SK-N-SH (cell line): ENCODE measurements around the gene RAC2. TPM values are rescaled to one million over a fixed set of nuclear protein-coding genes. Genes with fewer than 3 reads are reported as not detected.
A peak's percentile ranks its signal among the peaks of the same experiment; 100 is the strongest.

Source experiments
- CTCF ChIA-PET: fragments of 300-600, 350-600 bp; formaldehyde crosslinking; extraction: SDS; loops from one replicate; lab custom pipeline; 2021; lab: Yijun Ruan, JAX
- POLR2A ChIA-PET: fragments of 350-600 bp; sonication (Branson Sonifier 250); formaldehyde crosslinking; extraction: SDS; loops from one replicate; lab custom pipeline; 2020; ENCODE audit warnings: antibody characterized with exemption, inconsistent platforms; lab: Yijun Ruan, JAX
- DNase-seq: peaks from one replicate; pipeline ENCODE4 v3.0.0; 2012
- H2AFZ ChIP-seq: fragments of 200-600 bp; sonication (generic); 2 replicates; pipeline ENCODE4 v1.8.1; 2016; ENCODE audit warnings: antibody characterized with exemption, mild to moderate bottlenecking, low read depth
- H3F3A ChIP-seq: fragments of 200-600 bp; sonication (generic); replicated peaks from 2 replicates; pipeline ENCODE3; 2016; ENCODE audit warnings: antibody characterized with exemption, mild to moderate bottlenecking; ENCODE audit not compliant: insufficient read depth
- H3K27ac ChIP-seq, 2 experiments: fragments of 200-500 bp in 1 of 2; fragments of 200-600 bp in 1 of 2; sonication (Bioruptor generic) in 1 of 2; sonication (generic), shearing (Covaris generic) in 1 of 2; 2 replicates each; pipeline versions ENCODE4 v1.5.1 to v1.6.1; 2014 to 2016; ENCODE audit warnings: low read depth in 2 of 2, inconsistent platforms in 1 of 2, low read length in 1 of 2, mild to moderate bottlenecking in 1 of 2, mixed read lengths in 1 of 2
- H3K27me3 ChIP-seq: fragments of 200-600 bp; sonication (generic), shearing (Covaris generic); 2 replicates; pipeline ENCODE4 v1.6.1; 2016; ENCODE audit warnings: mixed run types; ENCODE audit not compliant: insufficient read depth
- H3K36me3 ChIP-seq, 2 experiments: fragments of 200-500 bp in 1 of 2; fragments of 200-600 bp in 1 of 2; sonication (Bioruptor generic) in 1 of 2; sonication (generic) in 1 of 2; replicated peaks in 1 of 2; 2 replicates each; pipeline versions ENCODE3 to v1.5.1; 2014 to 2016; ENCODE audit warnings: low read length in 1 of 2, mild to moderate bottlenecking in 1 of 2; ENCODE audit not compliant: insufficient read depth in 2 of 2, control insufficient read depth in 1 of 2
- H3K4me1 ChIP-seq, 2 experiments: fragments of 200-500 bp in 1 of 2; fragments of 200-600 bp in 1 of 2; sonication (Bioruptor generic) in 1 of 2; sonication (generic), shearing (Covaris generic) in 1 of 2; 2 replicates each; pipeline versions ENCODE4 v1.5.1 to v1.6.1; 2014 to 2016; ENCODE audit warnings: low read depth in 1 of 2, low read length in 1 of 2, mixed run types in 1 of 2; ENCODE audit not compliant: insufficient read depth in 2 of 2, control insufficient read depth in 1 of 2
- H3K4me2 ChIP-seq: fragments of 200-600 bp; sonication (generic), shearing (Covaris generic); 2 replicates; pipeline ENCODE4 v1.6.1; 2017; ENCODE audit warnings: mixed run types
- H3K4me3 ChIP-seq, 2 experiments: fragments of 200-500 bp in 1 of 2; fragments of 200-600 bp in 1 of 2; sonication (Bioruptor generic) in 1 of 2; sonication (generic), shearing (Covaris generic) in 1 of 2; 2 replicates each; pipeline versions ENCODE4 v1.5.1 to v1.8.1; 2014 to 2016; ENCODE audit warnings: low read depth in 2 of 2, inconsistent platforms in 1 of 2, low read length in 1 of 2, mild to moderate bottlenecking in 1 of 2, mixed read lengths in 1 of 2, moderate library complexity in 1 of 2
- H3K79me2 ChIP-seq: fragments of 200-600 bp; sonication (generic); 2 replicates; pipeline ENCODE4 v1.8.1; 2017; ENCODE audit warnings: mild to moderate bottlenecking; ENCODE audit not compliant: insufficient read depth
- H3K9ac ChIP-seq: fragments of 200-600 bp; sonication (generic); 2 replicates; pipeline ENCODE4 v1.6.1; 2017; ENCODE audit warnings: mixed run types
- H3K9me2 ChIP-seq: fragments of 200-600 bp; sonication (generic); 2 replicates; pipeline ENCODE4 v1.6.1; 2017; ENCODE audit warnings: mixed run types
- H3K9me3 ChIP-seq: fragments of 200-600 bp; sonication (generic); 2 replicates; pipeline ENCODE4 v1.6.1; 2017; ENCODE audit warnings: mixed run types, mild to moderate bottlenecking, moderate library complexity
- H4K20me1 ChIP-seq: fragments of 200-600 bp; sonication (generic); 2 replicates; pipeline ENCODE4 v1.6.1; 2017; ENCODE audit warnings: mild to moderate bottlenecking, mixed run types; ENCODE audit not compliant: insufficient read depth
- FOSL2 ChIP-seq: IDR thresholded peaks from 2 replicates; pipeline ENCODE4 v1.4.0; 2012; ENCODE audit warnings: low read depth, mild to moderate bottlenecking, moderate library complexity, borderline replicate concordance
- FOXJ3 ChIP-seq: sonication (generic); formaldehyde crosslinking; IDR thresholded peaks from 2 replicates; pipeline ENCODE4 v1.5.1; 2020; ENCODE audit warnings: mild to moderate bottlenecking, missing genetic modification reagents
- FOXM1 ChIP-seq: IDR thresholded peaks from 2 replicates; pipeline ENCODE4 v1.4.0; 2012; ENCODE audit warnings: low read depth, mild to moderate bottlenecking
- GABPA ChIP-seq: IDR thresholded peaks from 2 replicates; pipeline ENCODE4 v1.4.0; 2012; ENCODE audit warnings: low read depth, mild to moderate bottlenecking
- GATA2 ChIP-seq: sonication (generic); formaldehyde crosslinking; IDR thresholded peaks from 2 replicates; pipeline ENCODE4 v1.5.0; 2020; ENCODE audit warnings: mild to moderate bottlenecking, missing genetic modification reagents
- IRF3 ChIP-seq: fragments of 150-350 bp; IDR thresholded peaks from 2 replicates; pipeline ENCODE4 v1.6.1; 2016; ENCODE audit warnings: mild to moderate bottlenecking, low read depth, low read length
- NFIC ChIP-seq: IDR thresholded peaks from 2 replicates; pipeline ENCODE4 v1.4.0; 2012; ENCODE audit warnings: borderline replicate concordance
- NRF1 ChIP-seq: IDR thresholded peaks from 2 replicates; pipeline ENCODE4 v1.6.1; 2012; ENCODE audit warnings: low read depth, mild to moderate bottlenecking, low read length
- POLR2AphosphoS5 ChIP-seq: IDR thresholded peaks from 2 replicates; pipeline ENCODE4 v1.6.1; 2012; ENCODE audit warnings: low read depth, low read length
- RXRA ChIP-seq: IDR thresholded peaks from 2 replicates; pipeline ENCODE4 v1.4.0; 2012; ENCODE audit warnings: low read depth, mild to moderate bottlenecking, borderline replicate concordance
- TCF12 ChIP-seq: IDR thresholded peaks from 2 replicates; pipeline ENCODE4 v1.4.0; 2012
- YY1 ChIP-seq: IDR thresholded peaks from 2 replicates; pipeline ENCODE4 v1.4.0; 2012; ENCODE audit warnings: low read depth, mild to moderate bottlenecking
- ZBTB33 ChIP-seq: IDR thresholded peaks from 2 replicates; pipeline ENCODE4 v1.4.0; 2012; ENCODE audit warnings: low read depth, borderline replicate concordance
- WGBS: methylation state at CpG from one replicate; pipeline ENCODE4 v1.1.6; 2017; ENCODE audit warnings: low lambda C conversion rate; 5-methylcytosine and 5-hydroxymethylcytosine counted together
- polyA plus RNA-seq, 3 experiments: library from polyadenylated mRNA; depleted of rRNA; stranded (reverse); fragments of >200 nt; gene quantifications; 2 replicates each; pipeline ENCODE4 v1.2.3, GENCODE V29; 2012
- TF ChIP-seq, protein P1 (sequence below): fragments of 200-600 bp; sonication (generic); IDR thresholded peaks from 2 replicates; pipeline ENCODE4 v1.6.1; 2017; ENCODE audit warnings: antibody characterized with exemption, mild to moderate bottlenecking, moderate library complexity
- TF ChIP-seq, protein P2 (sequence below): IDR thresholded peaks from 2 replicates; pipeline ENCODE4; 2012
- TF ChIP-seq, protein P3 (sequence below): IDR thresholded peaks from 2 replicates; pipeline ENCODE4 v1.4.0; 2012; ENCODE audit warnings: low read depth, borderline replicate concordance

The RAC2 gene
- polyA plus RNA-seq, 1 of the 3 experiments (the other 2 are of a cell fraction): 29.9 TPM

DNA sequence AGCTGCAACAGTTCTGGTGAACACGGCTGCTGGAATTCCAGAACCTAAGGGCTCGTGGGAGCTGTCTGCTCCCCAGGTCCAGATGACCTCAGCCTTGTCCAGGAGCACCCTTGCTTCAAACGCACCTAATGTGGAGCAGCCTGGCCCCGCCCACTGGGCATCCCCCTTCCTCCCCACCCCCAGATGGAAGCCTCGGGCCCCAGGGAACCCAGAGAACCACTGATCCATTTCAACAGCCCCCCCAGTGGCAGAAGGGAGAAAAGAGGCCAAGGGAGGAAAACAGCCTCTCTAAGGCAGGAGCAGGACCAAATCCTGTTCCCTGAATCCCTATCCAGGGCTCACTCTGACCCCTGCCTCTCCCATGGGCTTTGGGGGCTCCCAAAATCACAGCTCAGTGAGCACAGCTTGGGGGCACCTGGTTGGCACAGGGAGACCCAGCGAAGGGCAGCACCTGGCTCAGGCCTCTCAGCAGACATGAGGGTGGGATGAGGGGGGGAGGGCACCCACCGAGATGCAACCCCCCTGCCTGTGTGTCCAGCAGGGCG is 39.4 kb upstream of the RAC2 start:
- H3K4me2 ChIP-seq: no peak overlapping the region

GRCh38 chr22:37282385-37282677 is 38.3 kb upstream of the RAC2 start, which contains the start of gene CYTH4:
Gene CYTH4, plus strand, starts transcription at chr22:37282508. Its CDS starts 62 bp downstream, at chr22:37282570.
- Histone ChIP-seq H3K27ac (no peak within 1 kb of the TSS), H3K4me3 (no peak within 1 kb of the TSS), H3K9me2 (no peaks in the 10 kb centered on the region), H3K4me2 (no peak within 1 kb of the TSS), H3F3A (no peaks in the 10 kb centered on the region), H3K27me3 (no peaks in the 10 kb centered on the region), H3K79me2 (no peaks in the 10 kb centered on the region), H3K9ac (no peak within 1 kb of the TSS), H3K4me1 (no peaks in the 10 kb centered on the region), H3K9me3 (no peaks in the 10 kb centered on the region), H4K20me1 (no peaks in the 10 kb centered on the region), H2AFZ (no peak within 1 kb of the TSS), H3K36me3 (no peaks in the 10 kb centered on the region)
- ChIA-PET POLR2A (no interaction called here), CTCF (interaction anchor here (0.6 to 7.4 kb wide), 4 partner anchors 9 to 83 kb away, joined by 3 to 49 read pairs (median 3); no protein-coding TSS in a partner anchor)
- no peak for DNase-seq
- no peak for TF ChIP-seq NFIC
- TF ChIP-seq FOXJ3 (CRISPR knock-in tag): no peak
- no peak for TF ChIP-seq POLR2AphosphoS5
- TF ChIP-seq, protein P1, sequence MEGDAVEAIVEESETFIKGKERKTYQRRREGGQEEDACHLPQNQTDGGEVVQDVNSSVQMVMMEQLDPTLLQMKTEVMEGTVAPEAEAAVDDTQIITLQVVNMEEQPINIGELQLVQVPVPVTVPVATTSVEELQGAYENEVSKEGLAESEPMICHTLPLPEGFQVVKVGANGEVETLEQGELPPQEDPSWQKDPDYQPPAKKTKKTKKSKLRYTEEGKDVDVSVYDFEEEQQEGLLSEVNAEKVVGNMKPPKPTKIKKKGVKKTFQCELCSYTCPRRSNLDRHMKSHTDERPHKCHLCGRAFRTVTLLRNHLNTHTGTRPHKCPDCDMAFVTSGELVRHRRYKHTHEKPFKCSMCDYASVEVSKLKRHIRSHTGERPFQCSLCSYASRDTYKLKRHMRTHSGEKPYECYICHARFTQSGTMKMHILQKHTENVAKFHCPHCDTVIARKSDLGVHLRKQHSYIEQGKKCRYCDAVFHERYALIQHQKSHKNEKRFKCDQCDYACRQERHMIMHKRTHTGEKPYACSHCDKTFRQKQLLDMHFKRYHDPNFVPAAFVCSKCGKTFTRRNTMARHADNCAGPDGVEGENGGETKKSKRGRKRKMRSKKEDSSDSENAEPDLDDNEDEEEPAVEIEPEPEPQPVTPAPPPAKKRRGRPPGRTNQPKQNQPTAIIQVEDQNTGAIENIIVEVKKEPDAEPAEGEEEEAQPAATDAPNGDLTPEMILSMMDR: no peak
- no peak for TF ChIP-seq GABPA
- TF ChIP-seq YY1: no peak
- no peak for TF ChIP-seq TCF12
- no peak for TF ChIP-seq GATA2 (CRISPR knock-in tag)
- no peak for TF ChIP-seq NRF1
- no peak for TF ChIP-seq ZBTB33
- no peak for TF ChIP-seq FOSL2
- TF ChIP-seq RXRA: no peak
- TF ChIP-seq, protein P2, sequence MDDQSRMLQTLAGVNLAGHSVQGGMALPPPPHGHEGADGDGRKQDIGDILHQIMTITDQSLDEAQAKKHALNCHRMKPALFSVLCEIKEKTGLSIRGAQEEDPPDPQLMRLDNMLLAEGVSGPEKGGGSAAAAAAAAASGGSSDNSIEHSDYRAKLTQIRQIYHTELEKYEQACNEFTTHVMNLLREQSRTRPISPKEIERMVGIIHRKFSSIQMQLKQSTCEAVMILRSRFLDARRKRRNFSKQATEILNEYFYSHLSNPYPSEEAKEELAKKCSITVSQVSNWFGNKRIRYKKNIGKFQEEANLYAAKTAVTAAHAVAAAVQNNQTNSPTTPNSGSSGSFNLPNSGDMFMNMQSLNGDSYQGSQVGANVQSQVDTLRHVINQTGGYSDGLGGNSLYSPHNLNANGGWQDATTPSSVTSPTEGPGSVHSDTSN: no peak
- TF ChIP-seq FOXM1: no peak
- TF ChIP-seq, protein P3, sequence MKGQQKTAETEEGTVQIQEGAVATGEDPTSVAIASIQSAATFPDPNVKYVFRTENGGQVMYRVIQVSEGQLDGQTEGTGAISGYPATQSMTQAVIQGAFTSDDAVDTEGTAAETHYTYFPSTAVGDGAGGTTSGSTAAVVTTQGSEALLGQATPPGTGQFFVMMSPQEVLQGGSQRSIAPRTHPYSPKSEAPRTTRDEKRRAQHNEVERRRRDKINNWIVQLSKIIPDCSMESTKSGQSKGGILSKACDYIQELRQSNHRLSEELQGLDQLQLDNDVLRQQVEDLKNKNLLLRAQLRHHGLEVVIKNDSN: no peak
- no peak for TF ChIP-seq IRF3
- 57% methylated on average over 3 of the region's 12 CpGs for WGBS

More for the DNA sequence above, 39.4 kb upstream of the RAC2 start:
- H3K4me1 ChIP-seq: no peaks in the 10 kb centered on the region
- no peaks in the 10 kb centered on the region for H4K20me1 ChIP-seq
- no peak overlapping the region for H3K27ac ChIP-seq
- H3K79me2 ChIP-seq: no peaks in the 10 kb centered on the region
- no peak for TF ChIP-seq FOXJ3 (CRISPR knock-in tag)
- TF ChIP-seq, protein P1: peak; percentile 34; the same call in 1 of the 2 replicates
- peak; percentile 61 for DNase-seq
- no peaks in the 10 kb centered on the region for H3K36me3 ChIP-seq
- no peak overlapping the region for H3K9ac ChIP-seq
- H3K9me2 ChIP-seq: no peaks in the 10 kb centered on the region
- ChIA-PET CTCF (interaction anchor here (0.6 to 7.4 kb wide), 7 partner anchors 9 to 783 kb away, joined by 3 to 49 read pairs (median 3); no protein-coding TSS in a partner anchor), POLR2A (no interaction called here)
- no peaks in the 10 kb centered on the region for H3K9me3 ChIP-seq
- no peak overlapping the region for H3K4me3 ChIP-seq
- no peaks in the 10 kb centered on the region for H3K27me3 ChIP-seq
- H3F3A ChIP-seq: no peaks in the 10 kb centered on the region
- 54% methylated on average over 7 of the region's 8 CpGs for WGBS
- H2AFZ ChIP-seq: no peak overlapping the region
